PC-3 (cell line): ENCODE measurements around the gene TYR. TPM values are rescaled to one million over a fixed set of nuclear protein-coding genes. Genes with fewer than 3 reads are reported as not detected.

ENCODE experiments used
- ATAC-seq: fragments of 200-7000 bp; cut with Tn5 transposase; 2 replicates; pipeline ENCODE4 v1.9.1; 2020; ENCODE audit warnings: mild to moderate bottlenecking, moderate library complexity
- Bru-seq: library from RNA; stranded (reverse); fragments of 400-500 nt; gene quantifications from one replicate; lab custom pipeline; 2021; lab: Mats Ljungman, UMichigan
- BruChase-seq, 2 experiments: library from RNA; stranded (reverse); fragments of 400-500 nt; gene quantifications; one replicate each; lab custom pipeline; 2021; lab: Mats Ljungman, UMichigan
- BruUV-seq: library from RNA; stranded (reverse); fragments of 400-500 nt; replicated peaks from 2 replicates; lab custom pipeline; 2021; lab: Mats Ljungman, UMichigan
- CTCF ChIA-PET: fragments of 300-600 bp; sonication (Branson Sonifier 250); formaldehyde crosslinking; loops from one replicate; lab custom pipeline; 2022; ENCODE audit warnings: antibody characterized with exemption; lab: Charles Lee
- POLR2A ChIA-PET: fragments of 300-600 bp; sonication (Branson Sonifier 250); formaldehyde crosslinking; loops from one replicate; lab custom pipeline; 2022; ENCODE audit warnings: antibody characterized with exemption; ENCODE audit not compliant: unreplicated experiment; lab: Charles Lee
- DNase-seq: peaks from one replicate; pipeline ENCODE4 v3.0.0-alpha.2; 2015
- H2AFZ ChIP-seq: fragments of 300-600 bp; sonication (generic); 2 replicates; pipeline ENCODE4 v1.6.0; 2016; ENCODE audit warnings: antibody characterized with exemption, low read length
- H3F3A ChIP-seq: fragments of 300-600 bp; sonication (generic); one replicate; pipeline ENCODE4 v1.6.0; 2017; ENCODE audit warnings: antibody characterized with exemption, low read length, control low read depth, mild to moderate bottlenecking; ENCODE audit not compliant: unreplicated experiment
- H3K27ac ChIP-seq: fragments of 300-600 bp; sonication (generic); 2 replicates; pipeline ENCODE4 v1.5.1; 2016; ENCODE audit warnings: mild to moderate bottlenecking, low read length
- H3K27me3 ChIP-seq: fragments of 300-600 bp; sonication (generic); 2 replicates; pipeline ENCODE4 v1.6.1; 2016; ENCODE audit warnings: low read length, mixed read lengths
- H3K36me3 ChIP-seq: fragments of 300-600 bp; sonication (generic); 2 replicates; pipeline ENCODE4 v1.6.1; 2016; ENCODE audit warnings: low read depth, mixed run types, low read length, mixed read lengths
- H3K4me1 ChIP-seq: fragments of 300-600 bp; sonication (generic); 2 replicates; pipeline ENCODE4 v1.5.1; 2016; ENCODE audit warnings: low read length; ENCODE audit not compliant: insufficient read depth
- H3K4me2 ChIP-seq: fragments of 300-600 bp; sonication (generic); 2 replicates; pipeline ENCODE4 v1.6.0; 2016; ENCODE audit warnings: low read length
- H3K4me3 ChIP-seq: fragments of 300-600 bp; sonication (generic); 2 replicates; pipeline ENCODE4 v1.5.1; 2016; ENCODE audit warnings: mild to moderate bottlenecking, low read length, mixed read lengths
- H3K79me2 ChIP-seq: fragments of 300-600 bp; sonication (generic); 2 replicates; pipeline ENCODE4 v1.6.1; 2017; ENCODE audit warnings: low read length, mixed read lengths
- H3K9ac ChIP-seq: fragments of 300-600 bp; sonication (generic); 2 replicates; pipeline ENCODE4 v1.6.0; 2016; ENCODE audit warnings: mild to moderate bottlenecking, low read length
- H3K9me2 ChIP-seq: fragments of 300-600 bp; sonication (generic); replicated peaks from 2 replicates; pipeline ENCODE4 v1.6.1; 2016; ENCODE audit warnings: mixed run types, low read length, mixed read lengths
- H3K9me3 ChIP-seq: fragments of 300-600 bp; sonication (generic); 2 replicates; pipeline ENCODE4 v1.6.1; 2016; ENCODE audit warnings: low read length, mixed read lengths
- H4K20me1 ChIP-seq: fragments of 300-600 bp; sonication (generic); 2 replicates; pipeline ENCODE4 v1.6.1; 2016; ENCODE audit warnings: low read length, mixed read lengths
- CTCF ChIP-seq: fragments of 300-600 bp; sonication (generic); conservative IDR thresholded peaks from 2 replicates; pipeline ENCODE4 v1.5.1; 2017; ENCODE audit warnings: antibody characterized with exemption, low read depth, mild to moderate bottlenecking, low read length
- EZH2 ChIP-seq: fragments of 300-600 bp; sonication (generic); IDR thresholded peaks from one replicate; pipeline ENCODE4 v1.6.1; 2017; ENCODE audit warnings: antibody characterized with exemption, mild to moderate bottlenecking, low read length; ENCODE audit not compliant: unreplicated experiment
- EZH2phosphoT487 ChIP-seq: fragments of 300-600 bp; sonication (generic); IDR thresholded peaks from 2 replicates; pipeline ENCODE4 v1.6.1; 2018; ENCODE audit warnings: mild to moderate bottlenecking, antibody characterized with exemption, low read length, borderline replicate concordance
- intact Hi-C: fragments of 100-400 bp; cut with micrococcal nuclease; formaldehyde crosslinking; loops from 2 replicates; pipeline ENCODE4 v1.9.0; 2023
- long read RNA-seq: library from polyadenylated mRNA; unstranded; transcript quantifications from one replicate; pipeline ENCODE4 v2.0.0, GENCODE V29; 2021; ENCODE audit not compliant: unreplicated experiment
- total RNA-seq: library from RNA; depleted of rRNA; stranded (reverse); fragments of >200 nt; gene quantifications from 2 replicates; pipeline ENCODE4 v1.2.3, GENCODE V29; 2014; rRNA removed

TYR gene
- total RNA-seq: not detected in 2 replicates
- Bru-seq, nascent RNA: not detected
- BruChase-seq, experiment 1, labeled RNA remaining after a 6-hour chase: not detected
- BruChase-seq, experiment 2, labeled RNA remaining after a 2-hour chase: not detected
- long read RNA-seq: 0 reads

- Histone ChIP-seq H3F3A (no peaks in the 10 kb centered on the region), H3K9me3 (no peaks in the 10 kb centered on the region), H3K9me2 (no peaks in the 10 kb centered on the region), H3K36me3 (no peaks in the 10 kb centered on the region), H4K20me1 (no peaks in the 10 kb centered on the region), H3K4me3 (no peak within 1 kb of the TSS), H3K4me1 (no peaks in the 10 kb centered on the region), H3K79me2 (no peaks in the 10 kb centered on the region), H3K27me3 (peaks cover 27% of the 10 kb centered on the region), H3K4me2 (no peak within 1 kb of the TSS), H2AFZ (no peak within 1 kb of the TSS), H3K9ac (no peak within 1 kb of the TSS), H3K27ac (no peak within 1 kb of the TSS)
- no peak for ATAC-seq
- CTCF ChIA-PET: no interaction called here
- no peak for TF ChIP-seq CTCF
- no peak for DNase-seq
- intact Hi-C loops: no loop called here
- BruUV-seq: no TSS peak
- POLR2A ChIA-PET: no interaction called here
Measured at GRCh38 chr11:89177691-89178231, at the start of gene TYR. Gene TYR, plus strand, starts transcription at chr11:89177875. Its CDS starts 79 bp downstream, at chr11:89177954.

GRCh38 chr11:89136606-89137005 lies 41.1 kb upstream of the TYR start:
- no peak for DNase-seq
- Histone ChIP-seq H3K9me2 (no peaks in the 10 kb centered on the region), H3K9me3 (no peaks in the 10 kb centered on the region), H4K20me1 (no peaks in the 10 kb centered on the region), H3F3A (no peaks in the 10 kb centered on the region), H3K27ac (no peak overlapping the region), H3K36me3 (no peaks in the 10 kb centered on the region), H3K4me3 (no peak overlapping the region), H3K4me2 (no peak overlapping the region), H3K9ac (no peak overlapping the region), H3K79me2 (no peaks in the 10 kb centered on the region), H3K4me1 (no peaks in the 10 kb centered on the region), H2AFZ (no peak overlapping the region), H3K27me3 (peaks cover 7% of the 10 kb centered on the region; the same call in 1 of the 2 replicates)
- no TSS peak for BruUV-seq
- intact Hi-C loops: no loop called here
- POLR2A ChIA-PET: no interaction called here
- no peak for ATAC-seq
- TF ChIP-seq EZH2phosphoT487 (no peak), CTCF (no peak), EZH2 (no peak)
- CTCF ChIA-PET: no interaction called here

- TF ChIP-seq EZH2phosphoT487 (no peak), CTCF (no peak), EZH2 (no peak)
- DNase-seq (peak; percentile 58), ATAC-seq (no peak; the same call in 1 of the 2 replicates)
- Histone ChIP-seq H3F3A (no peaks in the 10 kb centered on the region), H4K20me1 (no peaks in the 10 kb centered on the region), H3K4me2 (no peak overlapping the region), H3K36me3 (no peaks in the 10 kb centered on the region), H3K9me2 (no peaks in the 10 kb centered on the region), H3K79me2 (no peaks in the 10 kb centered on the region), H3K27me3 (0 out of 2 replicates have a peak, but pooled peaks cover 5% of the 10 kb centered on the region), H3K4me3 (no peak overlapping the region), H3K4me1 (no peaks in the 10 kb centered on the region), H3K9ac (no peak overlapping the region), H3K27ac (no peak overlapping the region), H3K9me3 (no peaks in the 10 kb centered on the region), H2AFZ (no peak overlapping the region)
- no TSS peak for BruUV-seq
- ChIA-PET CTCF (no interaction called here), POLR2A (no interaction called here)
- intact Hi-C loops: no loop called here
Measured at GRCh38 chr11:89147229-89147628, 30.4 kb upstream of the TYR start.
